Mesendoderm (in vitro differentiated cells): ENCODE data around the gene UBE2H.

Experiments
- DNase-seq: peaks from one replicate; pipeline ENCODE4 v3.0.0; 2013
- H2AK5ac ChIP-seq: 2 replicates; pipeline ENCODE4 v1.6.1; 2013; ENCODE audit warnings: low read length, inconsistent platforms
- H2BK120ac ChIP-seq: 2 replicates; pipeline ENCODE4 v1.6.1; 2013; ENCODE audit warnings: low read depth, mild to moderate bottlenecking, low read length, moderate library complexity, mixed read lengths
- H2BK15ac ChIP-seq: replicated peaks from 2 replicates; pipeline ENCODE4 v1.6.1; 2013; ENCODE audit warnings: low read depth, mild to moderate bottlenecking, moderate library complexity
- H2BK5ac ChIP-seq: 2 replicates; pipeline ENCODE4 v1.6.1; 2013; ENCODE audit warnings: low read length, inconsistent platforms
- H3K18ac ChIP-seq: 2 replicates; pipeline ENCODE4 v1.6.1; 2013; ENCODE audit warnings: mild to moderate bottlenecking, low read length, mixed read lengths
- H3K23ac ChIP-seq: one replicate; pipeline ENCODE4 v1.6.1; 2013; ENCODE audit warnings: low read length
- H3K27ac ChIP-seq: 2 replicates; pipeline ENCODE4 v1.5.1; 2013; ENCODE audit warnings: low read depth, mild to moderate bottlenecking, inconsistent platforms, low read length, moderate library complexity
- H3K27me3 ChIP-seq: 2 replicates; pipeline ENCODE4 v1.6.1; 2013; ENCODE audit warnings: low read length, control low read depth, mild to moderate bottlenecking, inconsistent platforms; ENCODE audit not compliant: insufficient read depth, poor library complexity
- H3K36me3 ChIP-seq: 2 replicates; pipeline ENCODE4 v1.6.1; 2013; ENCODE audit warnings: low read length, inconsistent platforms; ENCODE audit not compliant: control insufficient read depth, insufficient read depth
- H3K4ac ChIP-seq: one replicate; pipeline ENCODE4 v1.6.1; 2013; ENCODE audit warnings: low read depth, mild to moderate bottlenecking, low read length, moderate library complexity
- H3K4me1 ChIP-seq: 2 replicates; pipeline ENCODE4 v1.6.1; 2013; ENCODE audit warnings: low read depth, low read length, inconsistent platforms; ENCODE audit not compliant: control insufficient read depth
- H3K4me2 ChIP-seq: 2 replicates; pipeline ENCODE4 v1.6.1; 2013; ENCODE audit warnings: low read length
- H3K4me3 ChIP-seq: 2 replicates; pipeline ENCODE4 v1.5.1; 2013; ENCODE audit warnings: mild to moderate bottlenecking, low read length
- H3K56ac ChIP-seq: one replicate; pipeline ENCODE4 v1.6.1; 2013; ENCODE audit warnings: low read length
- H3K79me1 ChIP-seq: 2 replicates; pipeline ENCODE4 v1.6.1; 2013; ENCODE audit warnings: low read length, inconsistent platforms
- H3K79me2 ChIP-seq: 2 replicates; pipeline ENCODE4 v1.6.1; 2013; ENCODE audit warnings: mild to moderate bottlenecking, low read length; ENCODE audit not compliant: control insufficient read depth, insufficient read depth
- H3K9ac ChIP-seq: 2 replicates; pipeline ENCODE4 v1.6.1; 2013; ENCODE audit warnings: low read length, inconsistent platforms
- H4K5ac ChIP-seq: one replicate; pipeline ENCODE4 v1.6.1; 2013; ENCODE audit warnings: low read length
- H4K8ac ChIP-seq: one replicate; pipeline ENCODE4 v1.6.1; 2013; ENCODE audit warnings: low read depth, mild to moderate bottlenecking, control low read depth, low read length, moderate library complexity
- whole genome bisulfite sequencing: extraction: QIAGEN DNeasy Blood & Tissue Kit; methylation state at CpG from one replicate; pipeline ENCODE4 v1.1.7; 2013; ENCODE audit warnings: low lambda C conversion rate, missing lambda C conversion rate; ENCODE audit not compliant: insufficient coverage; ENCODE audit errors: extremely low coverage; 5-methylcytosine and 5-hydroxymethylcytosine counted together

Gene UBE2H

GRCh38 chr7:129807863-129808262, 144.9 kb downstream of the UBE2H start:
- no peak overlapping the region for H2BK5ac ChIP-seq
- no peak overlapping the region for H3K18ac ChIP-seq
- H3K36me3 ChIP-seq, result no peaks in the 10 kb centered on the region
- no peak overlapping the region for H3K23ac ChIP-seq
- H3K4me2 ChIP-seq, result no peak overlapping the region
- no peak overlapping the region for H2BK15ac ChIP-seq
- no peaks in the 10 kb centered on the region for H3K27me3 ChIP-seq
- H3K27ac ChIP-seq, result no peak overlapping the region
- H2AK5ac ChIP-seq, result no peak overlapping the region
- no peak overlapping the region for H3K9ac ChIP-seq
- H3K79me1 ChIP-seq, result no peaks in the 10 kb centered on the region
- DNase-seq, result peak; percentile 63
- no peak overlapping the region for H3K56ac ChIP-seq
- H3K4me1 ChIP-seq, result no peaks in the 10 kb centered on the region
- WGBS, result no CpG with 5 or more reads among the region's 3 CpGs
- H3K79me2 ChIP-seq, result no peaks in the 10 kb centered on the region
- no peak overlapping the region for H3K4ac ChIP-seq
- no peak overlapping the region for H4K8ac ChIP-seq
- H2BK120ac ChIP-seq, result no peak overlapping the region
- H3K4me3 ChIP-seq, result no peak overlapping the region
- no peak overlapping the region for H4K5ac ChIP-seq

- no peak overlapping the region for H3K18ac ChIP-seq
- no CpG with 5 or more reads among the region's 11 CpGs for WGBS
- H2BK5ac ChIP-seq, result no peak overlapping the region
- no peak overlapping the region for H2AK5ac ChIP-seq
- H2BK15ac ChIP-seq, result no peak overlapping the region
- H3K4me1 ChIP-seq, result no peaks in the 10 kb centered on the region
- H4K5ac ChIP-seq, result no peak overlapping the region
- no peak overlapping the region for H3K4me3 ChIP-seq
- H3K27me3 ChIP-seq, result no peaks in the 10 kb centered on the region
- H3K79me2 ChIP-seq, result no peaks in the 10 kb centered on the region
- no peak overlapping the region for H3K9ac ChIP-seq
- no peak overlapping the region for H3K27ac ChIP-seq
- H3K79me1 ChIP-seq, result no peaks in the 10 kb centered on the region
- H3K4ac ChIP-seq, result no peak overlapping the region
- H3K23ac ChIP-seq, result no peak overlapping the region
- DNase-seq, result no peak
- H2BK120ac ChIP-seq, result no peak overlapping the region
- H3K4me2 ChIP-seq, result no peak overlapping the region
- H3K56ac ChIP-seq, result no peak overlapping the region
- H4K8ac ChIP-seq, result no peak overlapping the region
- H3K36me3 ChIP-seq, result no peaks in the 10 kb centered on the region
Observed at GRCh38 chr7:129804890-129805719, 147.7 kb downstream of the UBE2H start.

- Histone ChIP-seq H3K56ac (no peak overlapping the region), H2BK15ac (no peak overlapping the region), H3K79me1 (no peaks in the 10 kb centered on the region), H3K4me2 (no peak overlapping the region), H4K5ac (no peak overlapping the region), H4K8ac (no peak overlapping the region), H3K36me3 (no peaks in the 10 kb centered on the region), H3K79me2 (no peaks in the 10 kb centered on the region), H2BK5ac (no peak overlapping the region), H3K18ac (no peak overlapping the region), H2AK5ac (no peak overlapping the region), H3K27ac (no peak overlapping the region), H3K9ac (no peak overlapping the region), H3K23ac (no peak overlapping the region), H3K27me3 (no peaks in the 10 kb centered on the region), H3K4me3 (no peak overlapping the region), H3K4ac (no peak overlapping the region), H2BK120ac (no peak overlapping the region), H3K4me1 (no peaks in the 10 kb centered on the region)
- DNase-seq, result no peak
- no CpG with 5 or more reads among the region's 22 CpGs for WGBS
Observed at GRCh38 chr7:129804111-129804889, 148.5 kb downstream of the UBE2H start.

- no peaks in the 10 kb centered on the region for H3K79me2 ChIP-seq
- H3K4me1 ChIP-seq, result no peaks in the 10 kb centered on the region
- H3K4ac ChIP-seq, result no peak overlapping the region
- no peak overlapping the region for H3K9ac ChIP-seq
- H2BK120ac ChIP-seq, result no peak overlapping the region
- no peak overlapping the region for H4K5ac ChIP-seq
- no peak overlapping the region for H3K27ac ChIP-seq
- H3K23ac ChIP-seq, result no peak overlapping the region
- no peak overlapping the region for H3K4me2 ChIP-seq
- no peaks in the 10 kb centered on the region for H3K27me3 ChIP-seq
- no peaks in the 10 kb centered on the region for H3K79me1 ChIP-seq
- no peak overlapping the region for H3K18ac ChIP-seq
- no peak overlapping the region for H3K56ac ChIP-seq
- H2AK5ac ChIP-seq, result no peak overlapping the region
- WGBS, result no CpG with 5 or more reads among the region's 17 CpGs
- H2BK15ac ChIP-seq, result no peak overlapping the region
- no peak overlapping the region for H2BK5ac ChIP-seq
- H3K36me3 ChIP-seq, result no peaks in the 10 kb centered on the region
- no peak overlapping the region for H3K4me3 ChIP-seq
- no peak overlapping the region for H4K8ac ChIP-seq
- DNase-seq, result no peak
Observed at GRCh38 chr7:129803546-129804081, 149.1 kb downstream of the UBE2H start.

GRCh38 chr7:129801882-129802281, 150.9 kb downstream of the UBE2H start:
- no peak overlapping the region for H3K18ac ChIP-seq
- H3K56ac ChIP-seq, result no peak overlapping the region
- no peak overlapping the region for H4K5ac ChIP-seq
- H2AK5ac ChIP-seq, result no peak overlapping the region
- H3K23ac ChIP-seq, result no peak overlapping the region
- no peaks in the 10 kb centered on the region for H3K79me2 ChIP-seq
- no CpG with 5 or more reads among the region's 5 CpGs for WGBS
- H3K4me3 ChIP-seq, result no peak overlapping the region
- no peaks in the 10 kb centered on the region for H3K36me3 ChIP-seq
- no peak overlapping the region for H3K4me2 ChIP-seq
- no peak overlapping the region for H3K4ac ChIP-seq
- no peak overlapping the region for H2BK15ac ChIP-seq
- H4K8ac ChIP-seq, result no peak overlapping the region
- no peak overlapping the region for H2BK120ac ChIP-seq
- H3K79me1 ChIP-seq, result no peaks in the 10 kb centered on the region
- no peak overlapping the region for H2BK5ac ChIP-seq
- no peak overlapping the region for H3K9ac ChIP-seq
- peak; percentile 43 for DNase-seq
- no peaks in the 10 kb centered on the region for H3K27me3 ChIP-seq
- no peak overlapping the region for H3K27ac ChIP-seq
- H3K4me1 ChIP-seq, result no peaks in the 10 kb centered on the region
